GM19452 (cell line): ENCODE data around the gene FER1L5.

Experiments
- ATAC-seq: cut with Tn5 transposase; IDR thresholded peaks from one replicate; pipeline ENCODE4 v1.9.1; 2021; ENCODE audit not compliant: unreplicated experiment

Gene FER1L5

GRCh38 chr2:96694816-96695455, 52.4 kb downstream of the FER1L5 start:
- ATAC-seq, result no peak

- no peak for ATAC-seq
These were observed 53.0 kb downstream of the FER1L5 start for GRCh38 chr2:96695602-96696001.

- no peak for ATAC-seq
These were observed 54.9 kb downstream of the FER1L5 start for GRCh38 chr2:96697476-96697875.

- ATAC-seq, result no peak
These were observed 55.8 kb downstream of the FER1L5 start for GRCh38 chr2:96698221-96698861.

- no peak for ATAC-seq
These were observed 56.5 kb downstream of the FER1L5 start for GRCh38 chr2:96699021-96699420.

GRCh38 chr2:96699621-96700020, 57.1 kb downstream of the FER1L5 start:
- ATAC-seq, result no peak

- ATAC-seq, result no peak
These were observed 57.5 kb downstream of the FER1L5 start for GRCh38 chr2:96700086-96700485.

GRCh38 chr2:96701636-96702035, 59.1 kb downstream of the FER1L5 start:
- no peak for ATAC-seq

- ATAC-seq, result no peak
These were observed 59.7 kb downstream of the FER1L5 start for GRCh38 chr2:96702098-96702785.

- ATAC-seq, result no peak
These were observed 60.6 kb downstream of the FER1L5 start for GRCh38 chr2:96703021-96703751.

GRCh38 chr2:96710985-96711384, 68.4 kb downstream of the FER1L5 start:
- no peak for ATAC-seq

GRCh38 chr2:96715658-96716057, 73.1 kb downstream of the FER1L5 start:
- no peak for ATAC-seq

- no peak for ATAC-seq
These were observed 73.8 kb downstream of the FER1L5 start for GRCh38 chr2:96716388-96716787.

- no peak for ATAC-seq
These were observed 83.6 kb downstream of the FER1L5 start for GRCh38 chr2:96726131-96726530.

GRCh38 chr2:96727431-96727830, 84.9 kb downstream of the FER1L5 start:
- no peak for ATAC-seq

- no peak for ATAC-seq
These were observed 87.2 kb downstream of the FER1L5 start for GRCh38 chr2:96729748-96730147.

GRCh38 chr2:96730212-96730611, 87.6 kb downstream of the FER1L5 start:
- ATAC-seq, result no peak

GRCh38 chr2:96733931-96734330, 91.4 kb downstream of the FER1L5 start:
- no peak for ATAC-seq

GRCh38 chr2:96734880-96735583, 92.5 kb downstream of the FER1L5 start:
- ATAC-seq, result no peak

GRCh38 chr2:96737251-96737650, 94.7 kb downstream of the FER1L5 start:
- ATAC-seq, result no peak

- no peak for ATAC-seq
These were observed 95.3 kb downstream of the FER1L5 start for GRCh38 chr2:96737831-96738230.
